ENCODE results near the gene KLHL7. TPM values are rescaled to one million over a fixed set of nuclear protein-coding genes. Genes with fewer than 3 reads are reported as not detected.

Gene KLHL7
- total and polyA plus RNA-seq, 9 of the 15 experiments (the other 6 are each of a cell fraction or from before 2014, with no cell fraction given), result 4.2 to 63.1 (median 32.3) TPM

- CTCF ChIA-PET (ENCODE audit: low intra/inter-chr PET ratio), result no interaction called here
- FAIRE-seq, result no peak
These were observed 52.1 kb downstream of the KLHL7 start for GRCh38 chr7:23157679-23158078.

More at GRCh38 chr7:23157679-23158078, 52.1 kb downstream of the KLHL7 start:
- Histone ChIP-seq H3K27ac (ENCODE audit: extremely low read depth, low read depth, low read length) (no peak overlapping the region), H3K9me1 (ENCODE audit: control insufficient read depth, insufficient read depth, low read length) (no peaks in the 10 kb centered on the region), H3K9ac (ENCODE audit: insufficient read depth in 1 of 2, low read depth in 2 of 2, low read length in 2 of 2) (no peak overlapping the region), H3K4me3 (no peak overlapping the region), H3K9me3 (replicated peaks; ENCODE audit: control insufficient read depth, insufficient read depth, low read depth, low read length) (no peaks in the 10 kb centered on the region), H3K79me2 (ENCODE audit: control insufficient read depth, insufficient read depth, low read length) (no peaks in the 10 kb centered on the region), H3K4me1 (replicated peaks in 1 of 2; ENCODE audit: control insufficient read depth in 2 of 2, insufficient read depth in 2 of 2, low read length in 2 of 2) (no peaks in the 10 kb centered on the region), H3K4me2 (ENCODE audit: insufficient read depth, low read length) (no peak overlapping the region), H3K36me3 (ENCODE audit: control insufficient read depth, insufficient read depth, low read length) (no peaks in the 10 kb centered on the region), H3K27me3 (ENCODE audit: control insufficient read depth in 2 of 2, insufficient read depth in 2 of 2, low read length in 2 of 2) (no peaks in the 10 kb centered on the region), H2AFZ (ENCODE audit: low read depth, low read length) (no peak overlapping the region), H4K20me1 (replicated peaks; ENCODE audit: control insufficient read depth, insufficient read depth, low read length) (no peaks in the 10 kb centered on the region)
- DNase-seq (ENCODE audit: extremely low read depth in 1 of 4, low spot score in 3 of 4) (no peak), ATAC-seq (no peak)
- TF ChIP-seq MLX (CRISPR knock-in tag; conservative IDR thresholded peaks at IDR 0.05) (no peak), EWSR1 (IDR thresholded peaks at IDR 0.05; ENCODE audit: borderline replicate concordance, low read depth, partially characterized antibody) (no peak), CHD7 (IDR thresholded peaks at IDR 0.05; ENCODE audit: low read depth, low read length) (no peak)
- POLR2A ChIA-PET, result interaction anchor here (0.9 kb wide), 1 partner anchor 9 kb away, joined by 3 read pairs; no protein-coding TSS in a partner anchor
- no TSS peak for BruUV-seq (replicated peaks)
- intact Hi-C loops (cut with micrococcal nuclease), result no loop called here
- in situ Hi-C loops (cut with MboI), result no loop called here
- 11% methylated on average over 6 of the region's 6 CpGs for WGBS (ENCODE audit: insufficient coverage, low coverage, missing lambda C conversion rate)

Data from K562 (cell line).